GM20431 (cell line): ENCODE measurements around the gene PGBD5.

Source experiments
- in situ Hi-C: fragments of 300-500 bp; cut with MseI, MboI; formaldehyde crosslinking; loops from one replicate; pipeline ENCODE4 v1.15.0; 2020; ENCODE audit warnings: low sequenced_read_pairs; ENCODE audit not compliant: unreplicated experiment

PGBD5 gene

GRCh38 chr1:230400007-230400344, 26.2 kb downstream of the PGBD5 start:
- in situ Hi-C loops: no loop called here

GRCh38 chr1:230399321-230400006, 26.7 kb downstream of the PGBD5 start:
- in situ Hi-C loops: no loop called here

DNA sequence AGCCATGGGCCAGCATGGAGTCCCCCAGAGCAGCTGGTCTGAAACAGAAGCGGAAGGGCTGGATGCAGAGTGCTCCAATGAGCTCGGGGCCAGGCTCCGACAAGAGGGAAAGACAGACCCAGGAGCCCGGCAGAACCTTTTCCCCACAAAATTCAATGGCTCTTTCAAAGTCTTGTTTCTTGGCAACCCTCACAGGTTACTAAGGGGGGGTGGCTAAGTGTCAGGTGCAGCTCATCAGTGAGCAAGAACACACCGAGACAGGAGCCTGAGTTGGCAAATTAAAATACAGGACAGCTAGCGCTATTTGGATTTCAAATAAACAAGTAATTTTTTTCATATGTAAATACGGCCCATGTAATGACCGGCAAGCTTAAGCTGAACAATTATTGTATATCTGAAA, 27.3 kb downstream of the PGBD5 start:
- in situ Hi-C loops: no loop called here

DNA sequence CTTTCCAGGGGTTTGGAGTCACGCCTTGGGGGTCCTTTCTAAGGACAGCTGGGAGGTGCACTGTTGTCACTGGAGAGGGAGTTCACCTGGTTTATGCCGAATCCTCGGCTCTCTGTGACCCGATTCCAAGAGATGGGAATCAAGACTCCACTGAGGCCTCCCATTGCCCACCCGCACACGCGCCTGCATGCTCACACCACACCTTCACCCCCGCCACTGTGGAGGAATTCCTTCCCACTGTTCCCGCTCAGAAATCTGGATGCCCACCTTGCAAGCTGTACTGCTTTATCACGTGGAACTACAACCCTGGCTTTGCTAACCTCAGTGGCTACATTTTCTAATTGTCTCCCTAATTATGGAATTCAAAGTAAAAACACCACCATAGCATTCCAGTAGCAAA, 29.2 kb downstream of the PGBD5 start:
- in situ Hi-C loops: no loop called here

GRCh38 chr1:230395932-230396331, 30.2 kb downstream of the PGBD5 start:
- in situ Hi-C loops: no loop called here

DNA sequence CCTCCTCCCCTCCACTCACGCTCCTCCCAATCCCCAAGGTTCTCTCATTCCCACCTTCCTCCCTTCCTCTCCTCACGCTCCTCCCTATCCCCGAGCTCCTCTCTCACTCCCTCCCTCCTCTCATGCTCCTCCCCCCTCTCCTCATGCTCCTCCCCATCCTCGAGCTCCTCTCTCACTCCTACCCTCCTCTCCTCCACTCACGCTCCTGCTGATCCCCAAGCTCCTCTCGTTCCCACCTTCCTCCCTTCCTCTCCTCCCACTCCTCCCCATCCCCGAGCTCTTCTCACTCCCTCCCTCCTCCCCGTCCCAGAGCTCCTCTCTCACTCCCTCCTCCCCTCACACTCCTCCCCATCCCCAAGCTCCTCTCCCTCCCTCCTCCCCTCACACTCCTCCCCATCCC, 31.4 kb downstream of the PGBD5 start:
- in situ Hi-C loops: no loop called here

DNA sequence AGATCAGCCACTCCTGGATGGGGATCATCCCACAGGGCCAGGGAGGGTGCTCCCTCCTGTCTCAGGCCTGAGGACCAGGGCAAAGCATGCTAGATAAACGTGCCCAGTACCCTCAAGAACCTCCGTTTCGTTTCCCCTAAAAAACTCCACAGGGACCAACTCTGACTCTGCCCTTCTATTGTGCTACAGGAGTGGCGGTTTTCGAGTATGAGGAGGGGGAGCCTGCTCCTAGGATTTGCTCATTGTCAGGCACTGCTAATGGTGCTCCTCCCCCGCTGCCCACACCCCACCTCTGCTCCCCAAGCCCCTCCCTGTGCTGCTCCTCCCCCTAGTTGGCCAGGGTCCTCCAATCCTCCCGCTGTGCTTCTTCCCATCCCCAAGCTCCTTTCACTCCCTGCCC, 32.0 kb downstream of the PGBD5 start:
- in situ Hi-C loops: no loop called here

DNA sequence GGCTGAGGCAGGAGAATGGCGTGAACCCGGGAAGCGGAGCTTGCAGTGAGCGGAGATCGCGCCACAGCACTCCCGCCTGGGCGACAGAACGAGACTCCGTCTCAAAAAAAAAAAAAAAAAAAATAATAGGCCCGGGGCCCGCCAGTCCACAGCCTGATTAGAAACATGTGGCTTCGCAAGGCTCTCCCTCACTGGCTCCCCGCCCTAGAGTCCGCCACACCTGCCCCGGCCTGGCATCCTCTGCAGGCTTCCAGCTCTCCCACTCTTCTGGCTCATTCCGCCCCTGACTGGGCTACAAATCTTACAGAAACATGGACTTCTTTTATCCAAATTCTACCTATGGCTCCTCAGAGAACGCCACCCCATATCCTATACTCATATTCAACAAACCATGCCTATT, 32.4 kb downstream of the PGBD5 start:
- in situ Hi-C loops: no loop called here

DNA sequence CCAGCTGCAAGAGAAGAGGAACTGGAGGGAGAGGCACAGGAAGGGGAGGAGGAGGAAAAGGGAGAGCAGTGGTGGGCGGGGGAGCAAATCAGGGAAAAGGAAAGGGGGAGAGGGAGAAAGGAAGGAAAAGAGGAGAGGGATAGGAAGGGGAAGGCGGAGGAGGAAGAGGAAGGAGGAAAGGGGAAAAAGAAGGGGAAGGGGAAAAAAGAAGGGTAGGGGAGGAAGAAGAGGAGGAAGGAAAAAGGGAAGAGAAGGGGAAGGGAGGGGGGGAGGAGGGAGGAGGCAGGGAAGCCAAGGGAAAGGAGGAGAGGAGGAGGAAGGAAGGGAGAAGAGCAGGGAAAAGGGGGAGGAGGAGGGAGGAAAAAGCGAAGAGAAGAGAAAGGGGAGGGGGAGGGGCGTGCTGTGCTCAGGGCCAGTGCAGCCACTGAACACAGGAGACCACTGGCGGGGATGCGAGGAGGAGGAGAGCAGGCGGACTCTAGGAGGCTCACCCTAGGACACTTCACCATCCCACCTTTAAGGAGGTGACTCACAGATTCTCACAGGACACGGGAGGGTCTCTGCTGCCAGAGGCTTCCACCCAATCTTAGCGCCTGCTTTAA, 33.1 kb downstream of the PGBD5 start:
- in situ Hi-C loops: no loop called here

DNA sequence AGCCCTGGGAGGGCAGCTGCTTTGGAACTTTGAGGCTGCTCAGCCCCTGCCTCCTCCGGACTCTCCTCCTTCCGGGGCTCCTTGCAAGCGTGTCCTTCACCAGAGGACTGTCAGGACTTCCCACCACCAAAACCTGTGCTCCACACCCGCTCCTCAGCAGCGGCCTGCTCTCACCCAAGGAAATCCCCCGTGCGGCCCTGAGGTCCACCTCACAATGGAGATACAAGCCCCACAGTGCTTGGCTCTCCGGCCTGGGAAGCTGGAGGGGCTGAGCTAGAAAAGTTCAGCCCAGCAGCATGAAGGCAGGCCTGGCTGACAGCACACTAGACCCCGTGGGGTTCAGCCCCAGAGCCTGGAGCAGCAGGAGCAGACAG, 33.6 kb downstream of the PGBD5 start:
- in situ Hi-C loops: no loop called here

DNA sequence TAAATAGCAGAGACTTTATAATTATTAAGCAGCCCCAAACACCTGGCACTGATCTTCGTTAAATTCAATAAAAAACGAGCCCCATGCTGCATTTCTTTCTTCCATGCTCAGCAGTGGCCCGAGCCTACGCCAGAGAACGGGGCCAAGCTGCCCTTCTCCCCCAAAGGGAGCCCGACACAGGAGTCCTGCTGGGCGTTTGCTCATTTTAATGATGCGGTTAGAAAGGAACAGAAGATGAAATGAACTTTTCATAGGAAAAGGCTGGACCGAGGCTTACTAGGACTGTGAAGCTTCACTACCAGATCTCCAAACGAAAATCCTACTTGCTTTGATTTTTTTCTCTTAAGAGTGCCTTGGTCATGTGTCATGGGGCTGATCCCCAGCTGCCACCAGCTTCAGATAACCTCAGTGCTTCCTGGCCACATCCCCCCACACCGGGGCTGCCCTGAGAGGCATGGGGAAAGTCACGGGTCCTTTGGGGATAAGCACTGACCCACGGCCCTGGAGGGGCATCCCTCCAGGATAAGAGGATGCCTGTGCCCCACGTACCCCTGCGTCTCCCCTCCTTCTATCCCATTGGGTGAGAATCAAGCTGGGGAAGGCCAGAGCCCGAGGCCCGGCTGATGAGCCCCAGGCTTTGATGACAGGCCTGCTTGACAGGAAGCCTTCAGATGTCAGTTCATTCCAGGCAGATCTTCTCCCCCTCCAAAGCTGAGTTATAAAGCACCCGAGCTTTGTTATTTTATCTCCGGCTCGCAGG, 34.2 kb downstream of the PGBD5 start:
- in situ Hi-C loops: no loop called here

- in situ Hi-C loops: no loop called here
Observed at GRCh38 chr1:230390371-230390770, 35.8 kb downstream of the PGBD5 start.

GRCh38 chr1:230387876-230388275, 38.3 kb downstream of the PGBD5 start:
- in situ Hi-C loops: no loop called here

DNA sequence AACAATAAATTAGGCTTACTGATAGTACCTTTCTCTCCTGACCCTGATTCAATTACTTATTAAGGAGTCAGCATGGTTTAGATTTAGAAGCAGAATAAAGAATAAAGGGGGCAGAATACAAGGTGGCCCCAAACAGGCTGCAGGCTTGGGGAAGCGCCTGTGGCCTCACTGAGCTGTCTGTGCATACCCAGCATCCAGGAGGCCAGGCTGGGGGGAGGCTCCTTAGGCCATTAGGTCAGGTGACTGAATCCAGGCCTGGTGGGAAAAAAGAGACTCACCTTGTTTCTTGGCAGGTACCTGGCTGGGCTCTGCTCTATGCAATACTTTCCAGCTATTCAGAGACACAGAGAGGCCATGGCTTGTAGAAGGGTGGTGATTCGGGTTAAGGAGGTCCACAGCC, 38.8 kb downstream of the PGBD5 start:
- in situ Hi-C loops: no loop called here

- in situ Hi-C loops: no loop called here
Observed at GRCh38 chr1:230386637-230387262, 39.4 kb downstream of the PGBD5 start.

GRCh38 chr1:230385930-230386329, 40.2 kb downstream of the PGBD5 start:
- in situ Hi-C loops: no loop called here

DNA sequence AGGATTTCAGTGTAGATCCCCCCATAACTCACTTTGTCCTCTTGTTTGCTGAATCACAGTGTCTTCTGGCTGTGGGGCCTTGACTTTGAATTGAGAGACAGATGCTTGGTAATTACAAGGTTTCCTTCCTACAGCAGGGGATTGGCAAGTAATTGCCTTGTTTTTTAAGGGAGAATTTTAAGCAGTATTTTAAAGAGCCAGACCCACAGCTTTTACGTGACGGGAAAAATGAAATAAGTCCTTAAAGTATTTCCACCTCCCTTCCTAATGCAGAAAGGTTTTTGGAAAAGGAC, 41.0 kb downstream of the PGBD5 start:
- in situ Hi-C loops: no loop called here

- in situ Hi-C loops: no loop called here
Observed at GRCh38 chr1:230384380-230385157, 41.6 kb downstream of the PGBD5 start.

DNA sequence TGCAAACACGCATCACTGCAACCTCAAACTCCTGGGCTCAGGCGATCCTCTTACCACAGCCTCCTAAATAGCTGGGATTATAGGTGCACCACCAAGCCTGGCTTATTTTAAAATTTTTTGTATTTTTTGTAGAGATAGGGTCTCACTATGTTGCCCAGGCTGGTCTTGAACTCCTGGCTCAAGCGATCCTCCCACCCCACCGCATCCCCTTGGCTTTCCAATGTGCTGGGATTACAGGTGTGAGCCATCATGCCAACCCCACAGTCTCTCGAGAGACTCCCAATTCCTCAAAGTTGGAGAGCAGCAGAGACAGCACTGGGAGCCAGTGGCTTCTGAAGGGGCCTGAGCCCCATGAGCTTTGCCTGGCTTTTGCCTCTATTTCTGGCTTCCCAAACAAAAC, 42.7 kb downstream of the PGBD5 start:
- in situ Hi-C loops: no loop called here

GRCh38 chr1:230382001-230382491, 44.1 kb downstream of the PGBD5 start:
- in situ Hi-C loops: no loop called here
